Middle frontal gyrus (tissue), 1 donor: ENCODE data around the gene SORBS2.
"Not testable (repeated sequence)": the region's sequence is repeated elsewhere in the genome, so short reads cannot be mapped to it uniquely, and the experiment has no call there.

Experiments used
- DNase-seq: peaks from one replicate; pipeline ENCODE4 v3.0.0-alpha.2; 2015; ENCODE audit warnings: low spot score; ENCODE audit errors: extremely low spot score

Gene SORBS2

DNA sequence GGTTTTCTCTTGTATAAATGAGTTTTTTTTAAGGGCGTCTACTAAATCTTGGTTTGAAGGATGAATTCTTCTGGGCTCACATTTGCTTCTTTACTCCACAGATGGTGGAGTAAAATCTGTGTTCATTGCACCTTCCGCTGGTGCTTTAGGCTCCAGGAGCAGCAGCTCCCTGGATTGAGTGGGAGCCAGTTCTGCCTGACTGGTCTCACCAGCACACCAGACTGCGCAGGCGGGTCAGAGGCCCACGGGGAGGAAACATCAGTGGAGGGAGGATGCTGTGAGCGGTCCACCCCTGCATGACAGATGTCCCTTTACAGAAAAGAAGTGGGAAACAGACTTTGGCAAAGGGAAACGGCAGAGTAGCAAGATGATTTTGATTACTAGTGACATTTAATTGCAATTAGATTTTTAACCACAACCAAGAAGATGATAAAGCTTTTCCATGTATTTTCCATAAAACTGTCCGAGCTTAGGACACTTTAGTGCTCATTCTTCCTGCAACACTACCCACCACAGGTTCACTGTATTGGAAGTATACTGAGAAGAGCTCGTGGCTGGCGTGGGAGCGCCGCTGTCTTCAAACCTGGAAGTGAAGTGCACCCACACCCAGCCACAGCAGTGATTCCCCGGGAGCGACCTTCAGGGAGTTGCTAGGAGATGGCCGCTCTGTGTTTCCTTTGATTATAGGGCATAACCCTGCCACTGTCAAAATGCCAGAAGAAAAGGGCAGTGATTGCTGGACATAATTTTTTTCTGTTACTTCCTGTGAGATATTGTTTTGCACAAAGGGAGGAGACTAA lies 95.2 kb downstream of the SORBS2 start:
- DNase-seq, result no peak

DNA sequence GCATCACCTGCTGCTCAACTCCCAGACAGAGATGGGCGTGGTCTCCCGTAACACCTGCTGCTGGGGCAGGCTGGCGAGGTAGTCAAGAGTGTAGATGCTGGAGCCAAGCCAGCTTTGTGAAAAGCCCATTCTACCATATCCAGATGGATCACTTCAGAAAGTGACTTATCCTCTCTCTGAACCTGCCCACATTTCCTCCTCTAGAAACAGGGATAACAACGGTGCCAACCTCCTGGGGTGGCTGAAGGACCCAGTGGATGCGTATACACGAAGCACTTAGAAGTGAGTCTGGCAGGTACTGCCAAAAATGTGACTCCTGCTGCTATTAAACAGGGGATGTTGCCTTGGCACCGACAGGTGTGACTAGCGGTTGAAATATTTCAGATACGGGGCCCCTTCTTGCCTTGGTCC lies 95.8 kb downstream of the SORBS2 start:
- DNase-seq, result no peak

DNA sequence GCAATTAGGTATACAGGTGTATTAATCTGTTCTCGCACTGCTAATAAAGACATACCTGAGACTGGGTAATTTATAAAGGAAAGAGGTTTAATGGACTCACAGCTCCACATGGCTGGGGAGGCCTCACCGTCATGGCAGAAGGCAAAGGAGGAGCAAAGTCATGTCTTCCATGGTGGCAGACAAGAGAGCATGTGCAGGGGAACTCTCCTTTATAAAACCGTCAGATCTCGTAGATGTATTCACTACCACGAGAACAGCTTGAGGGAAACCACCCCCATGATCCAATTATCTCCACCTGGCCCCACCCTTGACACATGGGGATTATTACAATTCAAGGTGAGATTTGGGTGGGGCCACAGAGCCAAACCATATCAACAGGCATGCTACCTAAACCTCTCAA lies 97.5 kb downstream of the SORBS2 start:
- not testable (repeated sequence) for DNase-seq

DNA sequence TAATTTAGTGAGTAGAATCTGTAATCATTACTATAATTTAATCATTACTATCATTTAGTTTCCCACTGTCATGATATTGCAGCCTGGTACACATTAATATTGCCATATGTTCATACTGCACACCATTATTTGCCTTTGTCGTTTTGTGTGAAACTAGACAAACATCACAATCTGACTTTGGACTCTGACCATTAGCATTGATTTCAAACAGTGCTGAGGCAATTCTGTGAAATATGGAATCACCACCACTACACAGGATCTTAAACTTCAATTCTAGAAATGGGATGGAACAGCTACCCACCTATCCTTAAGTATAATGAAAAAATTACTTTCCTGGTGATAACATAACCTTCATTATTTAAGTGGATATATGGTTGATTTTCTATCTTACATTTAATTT lies 98.3 kb downstream of the SORBS2 start:
- DNase-seq, result no peak

DNA sequence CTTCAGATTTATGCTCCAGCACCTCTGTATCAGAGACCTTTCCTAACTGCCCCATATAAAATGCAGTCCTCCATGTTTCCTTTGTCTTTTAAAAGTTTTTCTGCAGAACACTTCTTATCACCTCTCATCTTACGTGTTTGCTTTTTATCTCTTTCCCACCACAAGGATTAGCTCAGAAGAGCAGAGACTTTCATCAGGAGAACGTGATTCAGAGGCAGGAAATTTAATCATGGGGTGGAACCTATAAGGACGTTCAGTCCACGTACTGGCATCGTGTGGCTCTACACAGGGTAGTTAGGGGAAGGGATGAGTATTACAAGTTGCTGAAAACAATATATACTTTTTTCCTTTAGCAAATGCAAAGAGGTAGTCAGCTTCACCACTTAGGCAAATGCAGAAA lies 98.7 kb downstream of the SORBS2 start:
- DNase-seq, result no peak

DNA sequence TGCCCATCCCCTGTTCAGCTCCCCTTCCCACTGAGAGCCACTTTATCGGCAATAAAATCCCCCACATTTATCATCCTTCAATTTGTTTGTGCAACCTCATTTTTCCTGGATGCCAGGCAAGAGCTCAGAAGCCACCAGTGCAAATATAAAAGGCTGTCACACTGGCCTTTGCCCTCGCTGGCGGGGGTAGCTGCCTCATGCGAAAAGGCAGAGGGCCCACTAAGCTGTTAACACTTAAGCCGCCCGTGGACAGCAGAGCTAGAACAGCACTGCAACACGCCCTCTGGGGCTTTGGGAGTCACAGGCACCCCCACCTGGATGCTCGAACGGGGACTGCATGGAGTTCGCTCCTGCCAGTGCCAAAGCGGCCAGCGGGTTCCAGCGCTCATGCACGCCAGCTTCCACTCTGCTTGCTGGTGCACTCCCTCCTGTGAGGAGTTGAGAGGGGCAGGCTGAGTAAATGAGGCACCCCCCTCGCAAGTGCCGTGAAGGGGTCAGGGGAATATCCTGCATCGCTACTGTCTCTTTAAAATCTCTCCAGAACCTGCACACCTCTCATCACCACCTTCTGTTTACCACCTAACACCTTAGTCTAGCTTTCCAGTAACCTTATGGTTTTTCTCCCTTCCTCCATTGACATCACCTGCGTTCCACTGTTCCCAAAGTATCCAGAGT lies 99.5 kb downstream of the SORBS2 start:
- DNase-seq, result no peak

DNA sequence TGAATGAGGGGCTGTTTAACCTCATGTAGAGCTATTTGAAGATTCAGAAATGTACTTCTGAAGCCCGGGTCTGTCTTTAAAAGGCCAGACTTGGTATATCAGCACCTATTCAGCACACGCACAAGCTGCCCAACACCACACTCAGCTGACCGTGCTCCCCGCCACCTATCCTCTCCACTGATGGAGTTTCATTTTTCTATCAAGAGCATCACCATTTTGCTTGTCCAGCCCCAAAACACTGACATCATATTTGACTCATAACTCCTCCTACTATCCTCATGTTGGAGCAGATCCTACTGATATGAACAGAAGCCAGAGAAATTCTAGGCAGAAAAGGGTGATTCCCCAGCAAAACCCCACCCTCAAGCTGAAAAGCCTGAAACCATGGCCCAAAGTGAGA lies 100.3 kb downstream of the SORBS2 start:
- no peak for DNase-seq

DNA sequence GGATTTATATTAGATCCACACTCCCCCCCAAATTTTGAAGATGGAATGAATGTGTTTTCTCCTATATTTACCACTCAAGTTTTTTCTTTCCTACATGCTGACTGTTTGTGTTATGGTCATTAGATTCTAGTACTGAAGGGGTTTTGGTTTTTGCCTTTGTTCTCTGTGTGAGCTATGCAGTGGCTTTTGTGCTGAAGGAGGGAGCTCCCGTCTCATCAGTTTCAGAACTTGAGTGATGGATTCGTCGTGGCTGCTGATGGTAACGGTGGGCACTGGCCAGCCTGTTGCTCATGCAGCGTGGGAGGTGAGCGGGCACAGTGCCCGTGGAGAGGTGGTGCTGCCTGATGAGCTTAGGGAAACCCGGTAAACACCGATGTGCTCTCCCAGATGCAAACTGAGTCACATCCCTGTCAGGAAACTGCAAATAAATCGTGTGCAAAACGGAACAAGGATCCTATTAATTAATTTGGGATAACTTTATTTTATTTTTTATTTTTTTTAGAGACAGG lies 101.5 kb downstream of the SORBS2 start:
- DNase-seq, result no peak

DNA sequence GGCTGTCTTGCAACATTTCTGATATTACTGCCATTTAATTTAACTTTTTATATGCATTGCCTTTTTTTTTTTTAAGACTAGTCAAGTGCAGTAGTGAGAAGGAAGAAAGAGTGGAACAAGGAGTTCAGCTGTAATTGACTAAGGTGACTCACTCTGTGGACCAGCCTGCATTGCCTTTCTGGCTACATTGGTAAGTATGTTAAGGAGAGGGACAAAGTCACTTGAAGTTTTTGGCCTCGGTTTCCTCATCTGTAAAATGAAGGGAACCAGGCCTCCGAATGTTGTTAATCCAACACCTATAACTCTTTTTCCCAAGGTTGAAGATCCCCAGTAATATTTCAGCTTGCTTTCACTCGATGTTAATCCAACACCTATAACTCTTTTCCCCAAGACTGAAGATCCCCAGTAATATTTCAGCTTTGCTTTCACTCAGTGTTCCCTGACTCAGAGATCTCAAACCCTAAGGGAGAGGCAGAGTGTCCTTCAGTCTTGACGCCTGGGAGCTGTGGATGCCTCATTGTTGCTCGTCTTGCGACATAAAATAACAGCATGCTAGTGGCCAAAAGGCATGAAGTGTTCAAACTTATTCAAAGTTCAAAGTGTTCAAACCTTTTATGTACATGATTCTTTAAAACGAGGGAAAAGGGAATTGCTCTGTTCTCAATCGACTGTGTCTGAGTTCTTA lies 102.0 kb downstream of the SORBS2 start:
- no peak for DNase-seq

DNA sequence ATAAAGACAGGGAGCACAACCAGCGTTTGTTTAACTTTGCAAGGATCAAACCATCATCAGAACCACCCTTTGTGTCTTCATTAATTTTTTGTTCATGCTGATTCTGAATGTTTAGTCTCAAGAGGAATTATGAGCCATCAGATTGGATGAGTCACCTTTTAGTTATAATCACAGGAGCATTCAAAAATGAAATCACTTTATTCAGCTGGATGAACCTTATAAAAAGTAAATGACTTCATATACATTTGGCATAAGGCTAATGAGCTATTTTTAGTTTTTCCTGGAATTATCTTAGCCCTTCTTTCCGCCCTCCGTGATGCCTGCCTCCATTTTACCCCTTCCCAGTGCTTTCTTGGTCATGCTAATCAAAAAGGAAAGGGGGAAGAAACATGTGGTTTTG lies 103.6 kb downstream of the SORBS2 start:
- no peak for DNase-seq

DNA sequence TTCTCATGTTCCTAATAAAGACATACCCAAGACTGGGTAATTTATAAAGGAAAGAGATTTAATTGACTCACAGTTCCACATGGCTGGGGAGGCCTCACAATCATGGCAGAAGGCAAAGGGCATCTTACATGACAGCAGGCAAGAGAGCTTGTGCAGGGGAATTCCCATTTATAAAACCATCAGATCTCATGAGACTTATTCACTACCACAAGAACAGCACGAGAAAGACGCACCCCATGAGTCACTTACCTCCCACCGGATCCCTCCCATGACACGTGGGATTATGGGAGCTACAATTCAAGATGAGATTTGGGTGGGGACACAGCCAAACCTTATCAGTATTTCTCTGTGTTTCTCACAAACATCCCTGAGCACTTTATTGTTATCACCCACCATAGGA lies 104.4 kb downstream of the SORBS2 start:
- not testable (repeated sequence) for DNase-seq

DNA sequence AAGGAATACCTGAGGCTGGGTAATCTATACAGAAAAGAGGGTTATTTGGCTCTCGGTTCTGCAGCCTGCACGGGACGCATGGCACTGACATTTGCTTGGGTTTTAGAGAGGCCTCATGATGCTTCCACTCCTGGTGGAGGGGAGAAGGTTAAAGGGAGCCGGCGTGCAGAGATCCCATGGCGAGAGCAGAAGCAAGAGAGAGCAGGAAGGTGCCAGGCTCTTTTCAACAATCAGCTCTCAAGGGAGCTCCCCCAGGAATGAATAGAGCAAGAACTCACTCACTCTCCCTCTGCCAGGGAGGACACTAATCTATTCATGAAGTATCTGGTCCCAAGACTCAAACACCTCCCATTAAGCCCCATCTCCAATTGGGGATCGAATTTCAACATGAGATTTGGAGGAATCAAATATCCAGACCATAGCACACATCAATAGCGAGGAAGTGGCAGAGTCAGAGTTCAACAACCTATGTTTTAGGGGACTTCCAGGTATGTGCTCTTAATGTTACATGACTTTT lies 109.8 kb downstream of the SORBS2 start:
- DNase-seq, result no peak

DNA sequence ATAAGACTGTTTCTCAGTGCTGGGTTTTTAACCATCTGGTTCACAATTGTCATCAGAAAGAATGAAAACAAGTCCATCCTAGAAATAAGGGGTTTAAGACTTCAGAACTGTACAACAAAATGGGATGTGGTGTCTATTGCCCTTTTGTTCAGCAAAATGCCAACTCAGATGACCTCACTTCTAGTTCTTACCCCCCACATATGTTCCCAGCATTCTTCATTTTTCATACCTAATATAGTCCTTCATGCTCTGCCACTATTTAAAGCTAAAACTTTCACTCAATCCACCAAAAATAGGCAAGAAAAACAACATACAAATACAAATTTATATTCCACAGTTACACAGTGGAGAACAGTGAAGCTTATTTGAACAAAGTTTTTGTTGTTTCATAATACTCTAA lies 111.4 kb downstream of the SORBS2 start:
- no peak for DNase-seq

DNA sequence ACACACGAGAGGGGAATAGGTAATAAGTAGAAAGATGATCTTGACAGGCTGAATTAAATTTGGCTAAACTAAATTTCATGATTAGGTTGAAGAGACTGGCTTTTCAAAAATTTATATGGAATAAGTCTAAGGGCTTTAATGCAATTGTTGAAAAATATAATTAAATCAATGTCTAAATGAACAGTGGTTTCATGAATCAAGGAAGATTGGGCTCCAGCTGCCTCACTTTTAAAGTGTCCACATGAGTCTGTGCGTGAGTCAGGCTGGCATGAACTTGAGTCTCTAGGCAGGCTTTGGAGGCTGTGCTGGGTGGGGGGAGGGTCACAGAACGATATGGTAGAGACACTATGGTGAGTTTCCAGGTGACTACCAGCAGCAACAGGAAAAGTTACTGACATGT lies 111.9 kb downstream of the SORBS2 start:
- no peak for DNase-seq

DNA sequence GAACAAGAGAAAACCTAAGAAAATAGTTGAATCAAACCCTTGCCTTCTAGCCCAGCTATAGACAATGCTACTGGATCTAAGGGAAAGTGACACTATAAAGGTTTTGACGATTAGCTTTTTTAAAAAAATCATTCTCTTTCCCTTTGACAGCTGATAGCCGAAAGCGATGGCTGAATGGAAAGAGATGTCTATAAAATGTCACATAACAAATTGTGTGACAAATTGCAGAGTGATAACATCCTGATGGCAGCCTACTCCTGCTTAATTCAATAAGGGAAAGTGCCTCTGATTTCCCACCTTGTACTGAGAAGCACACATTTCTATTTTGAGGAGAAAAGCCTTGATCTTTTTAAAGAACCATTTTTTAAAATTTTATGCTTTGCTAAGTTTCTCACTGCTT lies 114.5 kb downstream of the SORBS2 start:
- DNase-seq, result no peak

DNA sequence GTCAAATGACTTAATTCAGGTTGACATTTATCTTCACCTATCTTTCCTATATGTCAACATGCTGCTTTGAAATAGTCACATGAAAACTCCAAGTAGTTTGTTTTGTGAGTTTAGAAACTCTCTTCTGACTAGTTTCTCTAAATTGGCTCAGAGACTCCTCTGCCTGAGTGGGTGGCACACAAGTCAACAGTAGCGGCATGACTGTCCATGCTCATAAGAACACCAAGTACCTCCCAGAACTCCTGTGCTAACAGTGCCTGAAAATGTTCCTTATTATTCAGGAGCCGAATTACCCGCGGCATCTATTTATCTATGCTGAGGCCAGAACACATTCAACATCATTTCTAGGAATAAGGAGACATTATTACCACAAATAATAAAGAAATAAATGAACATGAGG lies 116.3 kb downstream of the SORBS2 start:
- DNase-seq, result no peak

DNA sequence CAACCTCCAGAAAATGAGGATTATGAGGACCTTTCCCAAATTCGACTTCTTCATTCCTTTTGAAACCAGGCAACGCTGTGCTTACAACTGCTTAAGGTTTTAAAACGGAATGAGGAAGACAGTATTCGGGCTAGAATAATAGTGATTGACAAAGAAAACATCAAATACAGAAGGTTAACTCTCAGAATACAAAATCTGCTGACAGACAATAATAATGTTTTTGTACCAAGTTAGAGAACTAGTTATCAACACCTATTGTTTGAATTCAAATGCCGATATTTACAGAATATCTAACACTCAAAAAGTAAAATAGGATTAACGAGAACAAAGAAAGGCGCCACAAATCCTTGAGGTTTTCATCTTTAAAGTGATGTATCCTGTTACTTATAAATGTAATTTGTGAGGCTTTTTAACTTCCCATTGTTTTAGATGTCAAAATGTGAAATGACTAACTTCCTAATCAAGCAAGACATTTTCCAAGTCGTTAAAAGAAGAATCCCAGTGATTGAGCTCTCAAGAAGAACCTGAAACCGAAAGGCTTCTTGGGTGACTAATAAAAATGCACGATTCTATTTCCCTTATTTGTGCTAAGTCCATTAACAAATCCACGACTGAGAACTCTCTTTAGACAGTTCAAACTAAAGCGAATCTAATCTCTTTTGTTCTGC lies 118.3 kb downstream of the SORBS2 start:
- DNase-seq, result no peak

DNA sequence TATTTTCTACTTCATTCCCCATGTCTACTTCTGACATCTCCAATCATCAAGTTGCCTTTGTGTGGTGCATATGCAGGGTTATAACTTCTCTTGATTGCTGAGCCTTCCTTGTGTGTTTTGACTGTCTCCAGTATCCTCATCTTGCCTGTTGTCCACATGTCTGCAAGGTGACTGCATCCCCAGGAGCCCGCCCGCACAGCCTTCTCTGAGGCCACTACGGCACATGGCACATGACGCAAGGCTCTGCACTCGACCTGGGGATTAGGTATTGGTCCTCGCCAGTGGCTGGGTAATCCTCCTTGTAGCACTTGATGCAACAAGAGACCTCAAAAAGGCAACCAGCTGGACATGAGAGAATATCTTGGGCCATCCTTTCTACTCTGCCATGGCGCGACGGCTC lies 122.6 kb downstream of the SORBS2 start:
- no peak for DNase-seq

DNA sequence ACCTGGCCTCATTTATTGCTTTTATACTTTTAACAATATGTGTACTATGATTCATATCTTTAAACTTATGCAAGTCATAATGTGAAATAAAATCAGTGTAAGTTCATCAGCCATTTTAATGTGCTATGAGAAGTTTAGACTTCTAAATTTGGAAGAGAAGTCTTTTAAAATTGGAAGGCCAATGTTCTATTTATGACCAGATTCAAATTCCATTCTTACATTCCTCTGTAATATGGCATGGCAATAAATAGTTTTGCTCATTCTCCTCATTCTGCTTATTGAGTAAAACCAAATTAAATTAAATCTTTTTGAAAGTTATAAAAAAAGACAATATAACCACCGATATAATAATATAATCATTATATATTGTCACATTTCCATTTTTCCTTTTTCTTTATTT lies 126.2 kb downstream of the SORBS2 start:
- no peak for DNase-seq

DNA sequence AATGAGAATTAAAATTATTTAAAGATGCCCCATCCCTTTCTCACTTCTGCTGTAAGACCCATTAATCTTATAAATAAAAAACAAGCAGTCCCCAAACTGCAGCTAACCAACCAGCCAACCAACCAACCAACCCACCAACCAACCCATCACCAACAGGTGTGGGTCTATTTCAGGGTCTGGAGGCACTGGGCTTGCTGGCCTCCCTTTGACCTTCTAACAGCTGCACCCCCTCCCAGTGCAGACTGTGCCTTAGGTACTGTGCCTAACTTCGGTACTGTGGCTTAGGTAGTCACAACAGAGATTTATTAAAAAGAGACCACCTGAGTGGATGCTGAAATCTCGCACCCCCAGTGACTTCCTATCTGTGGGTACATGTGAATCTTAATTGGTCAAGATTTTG lies 128.1 kb downstream of the SORBS2 start:
- no peak for DNase-seq

DNA sequence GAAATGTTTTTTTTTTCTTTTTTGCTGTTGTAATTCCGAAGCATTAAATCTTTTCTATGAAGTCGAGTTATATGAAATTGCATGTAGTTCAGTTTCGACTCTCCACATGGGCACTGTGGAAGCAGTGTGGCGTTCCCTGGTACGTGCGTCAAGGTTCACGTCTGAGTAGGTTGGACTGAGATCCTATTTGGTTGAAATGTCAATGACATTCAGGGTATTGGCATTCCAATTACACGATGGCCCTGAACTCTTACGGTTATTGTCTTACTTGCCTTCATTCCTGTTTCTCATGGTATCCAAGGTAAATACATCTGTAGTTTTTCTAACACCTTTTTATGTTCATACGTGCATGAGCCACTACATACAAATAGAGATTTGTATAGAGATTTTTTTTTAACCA lies 128.8 kb downstream of the SORBS2 start:
- DNase-seq, result no peak

DNA sequence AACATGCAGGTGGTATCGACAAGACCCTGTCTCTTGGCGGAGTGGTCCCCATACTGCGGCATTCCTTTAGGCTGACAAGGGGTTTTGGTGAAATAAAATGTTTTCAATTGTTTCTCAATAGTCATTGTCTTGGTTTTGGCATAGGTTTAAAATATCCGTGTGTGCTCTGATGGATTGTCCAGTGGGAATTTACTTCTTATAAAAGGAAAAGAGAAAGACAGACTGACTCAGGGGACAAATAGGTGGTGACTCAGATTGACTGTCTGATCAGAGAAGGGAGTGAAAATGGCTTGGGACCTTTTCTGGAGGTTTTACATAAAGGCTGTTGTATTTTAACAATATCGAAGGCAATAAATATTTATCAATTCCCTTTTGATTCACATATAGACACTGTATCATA lies 129.8 kb downstream of the SORBS2 start:
- DNase-seq, result no peak
